Lower leg skin (tissue), 3 donors: ENCODE data around the gene ARID1B.

ENCODE experiments used
- POLR2A ChIP-seq, 2 donors: fragments of 450-650 bp; IDR thresholded peaks; one replicate each; pipeline ENCODE4 v1.6.1; 2016 to 2017; ENCODE audit warnings: antibody characterized with exemption in 2 of 2, mild to moderate bottlenecking in 1 of 2, moderate library complexity in 1 of 2
- TF ChIP-seq, protein P1 (sequence below), 3 donors: fragments of 450-650 bp; IDR thresholded peaks; one replicate each; pipeline ENCODE4 v1.5.1; 2016; ENCODE audit warnings: antibody characterized with exemption in 3 of 3, mild to moderate bottlenecking in 3 of 3, moderate library complexity in 2 of 3

DNA sequence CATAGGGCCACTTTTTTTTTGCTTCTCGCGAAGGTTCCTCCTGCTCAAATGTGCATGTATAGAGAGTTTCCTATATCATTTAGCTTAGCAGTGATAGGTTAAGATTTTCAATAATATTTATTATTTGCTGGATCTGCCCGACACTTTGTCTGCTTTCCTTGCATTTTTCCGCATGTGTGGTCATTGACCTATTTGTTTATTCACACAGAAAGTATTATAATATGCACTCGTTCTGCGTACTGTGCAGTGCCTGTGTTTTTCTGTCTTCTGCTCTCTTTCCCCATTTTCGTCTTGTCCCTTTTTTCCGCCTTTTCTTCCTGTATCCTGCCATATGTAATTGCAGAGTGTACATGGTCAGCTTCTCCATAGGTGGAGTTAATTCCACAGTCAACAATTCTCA is 290.3 kb downstream of the ARID1B start:
- TF ChIP-seq, protein P1, sequence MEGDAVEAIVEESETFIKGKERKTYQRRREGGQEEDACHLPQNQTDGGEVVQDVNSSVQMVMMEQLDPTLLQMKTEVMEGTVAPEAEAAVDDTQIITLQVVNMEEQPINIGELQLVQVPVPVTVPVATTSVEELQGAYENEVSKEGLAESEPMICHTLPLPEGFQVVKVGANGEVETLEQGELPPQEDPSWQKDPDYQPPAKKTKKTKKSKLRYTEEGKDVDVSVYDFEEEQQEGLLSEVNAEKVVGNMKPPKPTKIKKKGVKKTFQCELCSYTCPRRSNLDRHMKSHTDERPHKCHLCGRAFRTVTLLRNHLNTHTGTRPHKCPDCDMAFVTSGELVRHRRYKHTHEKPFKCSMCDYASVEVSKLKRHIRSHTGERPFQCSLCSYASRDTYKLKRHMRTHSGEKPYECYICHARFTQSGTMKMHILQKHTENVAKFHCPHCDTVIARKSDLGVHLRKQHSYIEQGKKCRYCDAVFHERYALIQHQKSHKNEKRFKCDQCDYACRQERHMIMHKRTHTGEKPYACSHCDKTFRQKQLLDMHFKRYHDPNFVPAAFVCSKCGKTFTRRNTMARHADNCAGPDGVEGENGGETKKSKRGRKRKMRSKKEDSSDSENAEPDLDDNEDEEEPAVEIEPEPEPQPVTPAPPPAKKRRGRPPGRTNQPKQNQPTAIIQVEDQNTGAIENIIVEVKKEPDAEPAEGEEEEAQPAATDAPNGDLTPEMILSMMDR (IDR thresholded peaks at IDR 0.05): no peak
- no peak for TF ChIP-seq POLR2A (IDR thresholded peaks at IDR 0.05)
